T-cell (primary cell): ENCODE measurements around the gene TFAP2D. TPM values are rescaled to one million over a fixed set of nuclear protein-coding genes. Genes with fewer than 3 reads are reported as not detected.

Experiments
- ATAC-seq, 4 experiments: fragments of 200-7000 bp in 3 of 4; fragments of 150-1000 bp in 1 of 4; cut with Tn5 transposase; replicated peaks in 1 of 4; 1 replicate in 3 of 4; 2 replicates in 1 of 4; pipeline ENCODE4 v1.10.0; 2021; ENCODE audit warnings: moderate library complexity in 3 of 4, mild to moderate bottlenecking in 2 of 4, moderate number of reproducible peaks in 1 of 4
- CTCF ChIA-PET, 2 donors: fragments of 300-600 bp; sonication (Branson Sonifier 250); formaldehyde crosslinking; loops; one replicate each; lab custom pipeline; 2022; ENCODE audit warnings: antibody characterized with exemption in 2 of 2; lab: Charles Lee
- POLR2A ChIA-PET, 2 donors: fragments of 300-600 bp; sonication (Branson Sonifier 250); formaldehyde crosslinking; loops; one replicate each; lab custom pipeline; 2022; ENCODE audit warnings: antibody characterized with exemption in 2 of 2; lab: Charles Lee
- DNase-seq, 35 experiments: peaks; one replicate each; pipeline versions ENCODE4 v3.0.0 to v3.0.0-alpha.2; 2013 to 2023
- H3K27ac ChIP-seq: one replicate; pipeline ENCODE4 v1.5.1; 2013; ENCODE audit warnings: low read length
- H3K27me3 ChIP-seq, 2 experiments: replicated peaks in 1 of 2; 1 replicate in 1 of 2; 2 replicates in 1 of 2; pipeline versions ENCODE4 v1.6.1 to v1.7.0; 2013; ENCODE audit warnings: low read length in 1 of 2, mixed read lengths in 1 of 2; ENCODE audit not compliant: control insufficient read depth in 2 of 2, insufficient read depth in 2 of 2; ENCODE audit errors: extremely low read depth in 1 of 2
- H3K36me3 ChIP-seq, 2 donors: 1 replicate in 1 of 2; 2 replicates in 1 of 2; pipeline versions ENCODE4 v1.6.1 to v1.7.0; 2013; ENCODE audit warnings: low read length in 1 of 2; ENCODE audit not compliant: control insufficient read depth in 2 of 2, insufficient read depth in 1 of 2; ENCODE audit errors: extremely low read depth in 1 of 2
- H3K4me1 ChIP-seq, 2 experiments: 1 replicate in 1 of 2; 2 replicates in 1 of 2; pipeline versions ENCODE4 v1.6.1 to v1.7.0; 2013; ENCODE audit warnings: low read length in 2 of 2, mixed read lengths in 1 of 2; ENCODE audit not compliant: insufficient read depth in 2 of 2, control insufficient read depth in 1 of 2; ENCODE audit errors: extremely low read depth in 1 of 2
- H3K4me3 ChIP-seq, 2 donors: 1 replicate in 1 of 2; 2 replicates in 1 of 2; pipeline versions ENCODE4 v1.5.1 to v1.7.0; 2013; ENCODE audit warnings: mild to moderate bottlenecking in 2 of 2, low read length in 1 of 2, moderate library complexity in 1 of 2; ENCODE audit not compliant: control insufficient read depth in 1 of 2; ENCODE audit errors: extremely low read depth in 1 of 2
- H3K9me3 ChIP-seq: 2 replicates; pipeline ENCODE4 v1.7.0; 2013
- H3K27ac Mint-ChIP-seq, 2 donors: one replicate each; pipeline ENCODE4 v1.8.0; 2020 to 2021; ENCODE audit warnings: mild to moderate bottlenecking in 2 of 2, mixed read lengths in 2 of 2
- H3K27me3 Mint-ChIP-seq, 2 donors: one replicate each; pipeline ENCODE4 v1.8.0; 2021 to 2022; ENCODE audit warnings: mixed read lengths in 2 of 2
- H3K36me3 Mint-ChIP-seq: one replicate; pipeline ENCODE4 v1.8.0; 2021; ENCODE audit warnings: mixed read lengths
- H3K4me1 Mint-ChIP-seq, 3 donors: one replicate each; pipeline ENCODE4 v1.8.0; 2020 to 2022; ENCODE audit warnings: mixed read lengths in 3 of 3, mild to moderate bottlenecking in 1 of 3
- H3K4me3 Mint-ChIP-seq, 3 donors: one replicate each; pipeline ENCODE4 v1.8.0; 2020 to 2022; ENCODE audit warnings: mild to moderate bottlenecking in 3 of 3, mixed read lengths in 3 of 3, moderate library complexity in 3 of 3
- H3K9me3 Mint-ChIP-seq, 3 donors: one replicate each; pipeline ENCODE4 v1.8.0; 2020 to 2022; ENCODE audit warnings: mixed read lengths in 3 of 3
- WGBS: methylation state at CpG from one replicate; pipeline ENCODE4 v1.1.5; 2013; ENCODE audit warnings: missing lambda C conversion rate; ENCODE audit not compliant: insufficient coverage; 5-methylcytosine and 5-hydroxymethylcytosine counted together
- total RNA-seq, 35 experiments: library from RNA in 6 of 35; stranded (reverse) in 6 of 35; fragments of 120-200 nt in 1 of 35; gene quantifications; one replicate each; pipeline versions ENCODE4 v1.2.1 to v1.2.4 and lab custom pipeline; 2013 to 2026

Gene TFAP2D
- total RNA-seq, 5 donors from 2014 or later (not counting 1 experiment from before 2014, with no cell fraction given) = not detected

GRCh38 chr6:50819904-50820868 lies 106.9 kb downstream of the TFAP2D start:
- peaks cover 21 to 41% of the 10 kb centered on the region in 2 experiments for H3K27me3 ChIP-seq
- Mint-ChIP-seq H3K27ac (no peak overlapping the region), H3K9me3 (no peaks in the 10 kb centered on the region), H3K27me3 (peaks cover 71 to 85% of the 10 kb centered on the region in 2 donors), H3K4me3 (peak overlapping the region in 1 of 3 donors; percentile 38), H3K4me1 (peaks cover 16 to 28% (median 23%) of the 10 kb centered on the region in 3 donors), H3K36me3 (no peaks in the 10 kb centered on the region)
- no peaks in the 10 kb centered on the region for H3K9me3 ChIP-seq
- H3K27ac ChIP-seq = no peak overlapping the region
- DNase-seq (no peak), ATAC-seq (no peak)
- CTCF ChIA-PET = interaction anchor here (0.7 kb wide), 2 partner anchors 12 to 24 kb away, joined by 3 to 10 read pairs; no protein-coding TSS in a partner anchor
- 6% methylated on average over 48 of the region's 58 CpGs for WGBS
- POLR2A ChIA-PET = no interaction called here
- H3K4me3 ChIP-seq = no peak overlapping the region
- no peaks in the 10 kb centered on the region for H3K36me3 ChIP-seq
- H3K4me1 ChIP-seq = peaks cover 0 to 12% of the 10 kb centered on the region in 2 experiments

GRCh38 chr6:50820869-50821264 lies 107.5 kb downstream of the TFAP2D start:
- Mint-ChIP-seq H3K9me3 (no peaks in the 10 kb centered on the region), H3K36me3 (no peaks in the 10 kb centered on the region), H3K27me3 (peaks cover 77 to 87% of the 10 kb centered on the region in 2 donors), H3K4me3 (peak overlapping the region in 1 of 3 donors; percentile 38), H3K27ac (no peak overlapping the region), H3K4me1 (peaks cover 16 to 24% (median 19%) of the 10 kb centered on the region in 3 donors)
- H3K9me3 ChIP-seq = no peaks in the 10 kb centered on the region
- H3K36me3 ChIP-seq = no peaks in the 10 kb centered on the region
- ChIA-PET POLR2A (no interaction called here), CTCF (interaction anchor here (0.7 kb wide), 2 partner anchors 11 to 23 kb away, joined by 3 to 10 read pairs; no protein-coding TSS in a partner anchor)
- H3K4me3 ChIP-seq = no peak overlapping the region
- H3K4me1 ChIP-seq = peaks cover 0 to 12% of the 10 kb centered on the region in 2 experiments
- H3K27ac ChIP-seq = no peak overlapping the region
- ATAC-seq (no peak), DNase-seq (no peak)
- peaks cover 23 to 46% of the 10 kb centered on the region in 2 experiments for H3K27me3 ChIP-seq
- WGBS = 7% methylated on average over 3 of the region's 5 CpGs

GRCh38 chr6:50821441-50822077 lies 108.2 kb downstream of the TFAP2D start:
- Mint-ChIP-seq H3K27ac (no peak overlapping the region), H3K4me3 (no peak overlapping the region), H3K27me3 (peaks cover 83 to 91% of the 10 kb centered on the region in 2 donors), H3K9me3 (no peaks in the 10 kb centered on the region), H3K36me3 (no peaks in the 10 kb centered on the region), H3K4me1 (peaks cover 16 to 22% (median 18%) of the 10 kb centered on the region in 3 donors)
- H3K9me3 ChIP-seq = no peaks in the 10 kb centered on the region
- DNase-seq (no peak), ATAC-seq (no peak)
- H3K27me3 ChIP-seq = peaks cover 29 to 53% of the 10 kb centered on the region in 2 experiments
- 5% methylated on average over 3 of the region's 20 CpGs for WGBS
- H3K4me3 ChIP-seq = no peak overlapping the region
- H3K36me3 ChIP-seq = no peaks in the 10 kb centered on the region
- H3K4me1 ChIP-seq = peaks cover 0 to 12% of the 10 kb centered on the region in 2 experiments
- ChIA-PET POLR2A (interaction anchor here in 1 of 2 donors (0.6 kb wide), 1 partner anchor 1212 kb away, joined by 3 read pairs; no protein-coding TSS in a partner anchor), CTCF (no interaction called here)
- no peak overlapping the region for H3K27ac ChIP-seq

- WGBS = 0% methylated on average over 1 of the region's 6 CpGs
- DNase-seq = no peak
- H3K36me3 ChIP-seq = no peaks in the 10 kb centered on the region
- H3K4me3 ChIP-seq = no peak overlapping the region
- H3K27me3 Mint-ChIP-seq = peaks cover 87 to 91% of the 10 kb centered on the region in 2 donors
- peaks cover 33 to 56% of the 10 kb centered on the region in 2 experiments for H3K27me3 ChIP-seq
- ChIA-PET POLR2A (interaction anchor here in 1 of 2 donors (0.6 kb wide), 1 partner anchor 1211 kb away, joined by 3 read pairs; no protein-coding TSS in a partner anchor), CTCF (no interaction called here)
- ATAC-seq = no peak
- no peak overlapping the region for H3K27ac Mint-ChIP-seq
- peaks cover 0 to 12% of the 10 kb centered on the region in 2 experiments for H3K4me1 ChIP-seq
- H3K9me3 ChIP-seq = no peaks in the 10 kb centered on the region
- H3K27ac ChIP-seq = no peak overlapping the region
- no peaks in the 10 kb centered on the region for H3K36me3 Mint-ChIP-seq
- peaks cover 15 to 22% (median 16%) of the 10 kb centered on the region in 3 donors for H3K4me1 Mint-ChIP-seq
- no peak overlapping the region for H3K4me3 Mint-ChIP-seq
- no peaks in the 10 kb centered on the region for H3K9me3 Mint-ChIP-seq
These were observed 108.8 kb downstream of the TFAP2D start for GRCh38 chr6:50822078-50822476.

Other genes with a start within 250 kb of the TFAP2D start
- gene TFAP2B, start 105.3 kb downstream of the TFAP2D start, total RNA-seq = not detected